ENCODE results near the gene HIPK3.

Gene HIPK3

DNA sequence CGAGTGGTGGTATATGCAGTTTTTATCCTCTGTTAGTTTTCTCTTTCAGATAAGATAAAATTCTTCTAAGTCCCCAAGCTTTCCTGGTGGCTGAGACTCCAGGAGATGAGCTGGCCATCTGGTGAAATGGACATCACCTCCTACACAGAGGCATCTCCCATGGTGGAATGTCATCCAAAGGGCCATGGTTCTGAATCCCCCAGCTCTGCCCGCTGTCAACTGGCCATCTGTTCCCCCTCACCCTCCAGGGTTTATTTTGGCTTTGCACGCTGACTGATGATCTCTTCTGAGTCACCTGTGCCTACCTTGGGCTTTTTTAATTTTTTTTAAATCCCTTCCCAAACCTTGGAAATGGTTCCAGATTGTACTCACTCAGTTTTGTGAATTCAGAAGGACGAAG is 142.2 kb downstream of the HIPK3 start:
- H3K36me3 ChIP-seq (ENCODE audit: control insufficient read depth in 2 of 2, insufficient read depth in 1 of 2, low read length in 2 of 2) = no peaks in the 10 kb centered on the region
- no peaks in the 10 kb centered on the region for H3K9me3 ChIP-seq (ENCODE audit: control insufficient read depth, insufficient read depth, low read depth, low read length)
- no peaks in the 10 kb centered on the region for H3K4me1 ChIP-seq (ENCODE audit: control insufficient read depth, insufficient read depth, low read length)
- TF ChIP-seq, protein P1, sequence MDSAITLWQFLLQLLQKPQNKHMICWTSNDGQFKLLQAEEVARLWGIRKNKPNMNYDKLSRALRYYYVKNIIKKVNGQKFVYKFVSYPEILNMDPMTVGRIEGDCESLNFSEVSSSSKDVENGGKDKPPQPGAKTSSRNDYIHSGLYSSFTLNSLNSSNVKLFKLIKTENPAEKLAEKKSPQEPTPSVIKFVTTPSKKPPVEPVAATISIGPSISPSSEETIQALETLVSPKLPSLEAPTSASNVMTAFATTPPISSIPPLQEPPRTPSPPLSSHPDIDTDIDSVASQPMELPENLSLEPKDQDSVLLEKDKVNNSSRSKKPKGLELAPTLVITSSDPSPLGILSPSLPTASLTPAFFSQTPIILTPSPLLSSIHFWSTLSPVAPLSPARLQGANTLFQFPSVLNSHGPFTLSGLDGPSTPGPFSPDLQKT (IDR thresholded peaks at IDR 0.05; ENCODE audit: borderline replicate concordance, low read depth, low read length) = no peak
- TF ChIP-seq ZNF302 (tag by site-specific recombination; IDR thresholded peaks at IDR 0.05; ENCODE audit: low read depth) (no peak), KLF7 (tag by site-specific recombination; IDR thresholded peaks at IDR 0.05; ENCODE audit: borderline replicate concordance) (no peak), ZNF510 (tag by site-specific recombination; IDR thresholded peaks at IDR 0.05; ENCODE audit: insufficient replicate concordance) (no peak), ZNF747 (tag by site-specific recombination; IDR thresholded peaks at IDR 0.05) (no peak), ZNF473 (tag by site-specific recombination; IDR thresholded peaks at IDR 0.05) (no peak), ZSCAN16 (tag by site-specific recombination; IDR thresholded peaks at IDR 0.05) (no peak), ZNF239 (tag by site-specific recombination; IDR thresholded peaks at IDR 0.05) (no peak), ZNF76 (tag by site-specific recombination; IDR thresholded peaks at IDR 0.05; ENCODE audit: borderline replicate concordance, low read depth) (no peak), ZNF549 (tag by site-specific recombination; IDR thresholded peaks at IDR 0.05) (no peak), OSR2 (tag by site-specific recombination; IDR thresholded peaks at IDR 0.05) (no peak), RBAK (tag by site-specific recombination; IDR thresholded peaks at IDR 0.05) (no peak)
- TF ChIP-seq, protein P2, sequence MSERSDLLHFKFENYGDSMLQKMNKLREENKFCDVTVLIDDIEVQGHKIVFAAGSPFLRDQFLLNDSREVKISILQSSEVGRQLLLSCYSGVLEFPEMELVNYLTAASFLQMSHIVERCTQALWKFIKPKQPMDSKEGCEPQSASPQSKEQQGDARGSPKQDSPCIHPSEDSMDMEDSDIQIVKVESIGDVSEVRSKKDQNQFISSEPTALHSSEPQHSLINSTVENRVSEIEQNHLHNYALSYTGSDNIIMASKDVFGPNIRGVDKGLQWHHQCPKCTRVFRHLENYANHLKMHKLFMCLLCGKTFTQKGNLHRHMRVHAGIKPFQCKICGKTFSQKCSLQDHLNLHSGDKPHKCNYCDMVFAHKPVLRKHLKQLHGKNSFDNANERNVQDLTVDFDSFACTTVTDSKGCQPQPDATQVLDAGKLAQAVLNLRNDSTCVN (tag by site-specific recombination; optimal IDR thresholded peaks at IDR 0.05) = no peak
- TF ChIP-seq, protein P3, sequence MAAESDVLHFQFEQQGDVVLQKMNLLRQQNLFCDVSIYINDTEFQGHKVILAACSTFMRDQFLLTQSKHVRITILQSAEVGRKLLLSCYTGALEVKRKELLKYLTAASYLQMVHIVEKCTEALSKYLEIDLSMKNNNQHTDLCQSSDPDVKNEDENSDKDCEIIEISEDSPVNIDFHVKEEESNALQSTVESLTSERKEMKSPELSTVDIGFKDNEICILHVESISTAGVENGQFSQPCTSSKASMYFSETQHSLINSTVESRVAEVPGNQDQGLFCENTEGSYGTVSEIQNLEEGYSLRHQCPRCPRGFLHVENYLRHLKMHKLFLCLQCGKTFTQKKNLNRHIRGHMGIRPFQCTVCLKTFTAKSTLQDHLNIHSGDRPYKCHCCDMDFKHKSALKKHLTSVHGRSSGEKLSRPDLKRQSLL (tag by site-specific recombination; IDR thresholded peaks at IDR 0.05) = no peak
- ChIA-PET POLR2A (no interaction called here), CTCF (interaction anchor here (0.7 kb wide), 1 partner anchor 591 kb away, joined by 3 read pairs; no protein-coding TSS in a partner anchor)
- no peak overlapping the region for H3K4me3 ChIP-seq (ENCODE audit: low read depth, low read length)
- no peak overlapping the region for H3K27ac ChIP-seq (ENCODE audit: extremely low read depth, low read depth, low read length)

DNA sequence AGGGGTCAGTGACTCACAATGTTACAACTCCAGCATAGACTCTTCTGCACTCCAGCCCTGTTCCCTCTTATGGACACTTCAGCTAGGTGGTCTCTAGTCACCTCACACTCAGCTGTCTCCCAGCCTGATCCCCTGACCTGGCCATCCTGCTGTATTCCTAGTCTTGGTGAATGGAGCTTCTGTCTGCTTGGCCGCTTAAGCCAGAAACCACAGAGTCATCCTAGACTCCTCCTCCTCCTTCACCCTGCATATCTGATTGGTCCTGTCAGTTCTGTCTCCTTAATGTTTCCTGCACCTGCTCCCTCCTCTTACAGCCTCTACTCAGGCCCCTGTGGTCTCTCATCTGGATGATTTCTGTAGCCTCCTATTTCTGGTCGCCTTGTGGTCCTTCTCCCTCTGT is 144.9 kb downstream of the HIPK3 start:
- Histone ChIP-seq H3K4me1 (ENCODE audit: control insufficient read depth, insufficient read depth, low read length) (no peaks in the 10 kb centered on the region), H3K4me3 (ENCODE audit: low read depth, low read length) (no peak overlapping the region), H3K27ac (ENCODE audit: extremely low read depth, low read depth, low read length) (no peak overlapping the region), H3K9me3 (ENCODE audit: control insufficient read depth, insufficient read depth, low read depth, low read length) (no peaks in the 10 kb centered on the region), H3K36me3 (ENCODE audit: control insufficient read depth in 2 of 2, insufficient read depth in 1 of 2, low read length in 2 of 2) (no peaks in the 10 kb centered on the region)
- ChIA-PET CTCF (no interaction called here), POLR2A (no interaction called here)
- TF ChIP-seq MZF1 (tag by site-specific recombination; IDR thresholded peaks at IDR 0.05; ENCODE audit: borderline replicate concordance) (no peak), GFI1B (tag by site-specific recombination; IDR thresholded peaks at IDR 0.05) (no peak), HOXA7 (CRISPR knock-in tag; IDR thresholded peaks at IDR 0.05; ENCODE audit: borderline replicate concordance) (no peak), ZNF623 (tag by site-specific recombination; IDR thresholded peaks at IDR 0.05) (no peak), SP2 (tag by site-specific recombination; IDR thresholded peaks at IDR 0.05) (no peak), ZSCAN23 (tag by site-specific recombination; IDR thresholded peaks at IDR 0.05) (no peak), ZNF174 (tag by site-specific recombination; IDR thresholded peaks at IDR 0.05) (no peak), ZNF133 (tag by site-specific recombination; IDR thresholded peaks at IDR 0.05) (no peak), ZNF324 (tag by site-specific recombination; IDR thresholded peaks at IDR 0.05) (no peak), ZFP3 (tag by site-specific recombination; IDR thresholded peaks at IDR 0.05; ENCODE audit: low read depth) (no peak), ZNF391 (tag by site-specific recombination; IDR thresholded peaks at IDR 0.05; ENCODE audit: borderline replicate concordance, low read depth) (no peak), ZFP41 (tag by site-specific recombination; IDR thresholded peaks at IDR 0.05; ENCODE audit: borderline replicate concordance) (no peak), ZNF530 (tag by site-specific recombination; IDR thresholded peaks at IDR 0.05; ENCODE audit: low read depth) (no peak), ZEB2 (tag by site-specific recombination; IDR thresholded peaks at IDR 0.05) (no peak), ZNF600 (tag by site-specific recombination; IDR thresholded peaks at IDR 0.05) (no peak)
- TF ChIP-seq, protein P4, sequence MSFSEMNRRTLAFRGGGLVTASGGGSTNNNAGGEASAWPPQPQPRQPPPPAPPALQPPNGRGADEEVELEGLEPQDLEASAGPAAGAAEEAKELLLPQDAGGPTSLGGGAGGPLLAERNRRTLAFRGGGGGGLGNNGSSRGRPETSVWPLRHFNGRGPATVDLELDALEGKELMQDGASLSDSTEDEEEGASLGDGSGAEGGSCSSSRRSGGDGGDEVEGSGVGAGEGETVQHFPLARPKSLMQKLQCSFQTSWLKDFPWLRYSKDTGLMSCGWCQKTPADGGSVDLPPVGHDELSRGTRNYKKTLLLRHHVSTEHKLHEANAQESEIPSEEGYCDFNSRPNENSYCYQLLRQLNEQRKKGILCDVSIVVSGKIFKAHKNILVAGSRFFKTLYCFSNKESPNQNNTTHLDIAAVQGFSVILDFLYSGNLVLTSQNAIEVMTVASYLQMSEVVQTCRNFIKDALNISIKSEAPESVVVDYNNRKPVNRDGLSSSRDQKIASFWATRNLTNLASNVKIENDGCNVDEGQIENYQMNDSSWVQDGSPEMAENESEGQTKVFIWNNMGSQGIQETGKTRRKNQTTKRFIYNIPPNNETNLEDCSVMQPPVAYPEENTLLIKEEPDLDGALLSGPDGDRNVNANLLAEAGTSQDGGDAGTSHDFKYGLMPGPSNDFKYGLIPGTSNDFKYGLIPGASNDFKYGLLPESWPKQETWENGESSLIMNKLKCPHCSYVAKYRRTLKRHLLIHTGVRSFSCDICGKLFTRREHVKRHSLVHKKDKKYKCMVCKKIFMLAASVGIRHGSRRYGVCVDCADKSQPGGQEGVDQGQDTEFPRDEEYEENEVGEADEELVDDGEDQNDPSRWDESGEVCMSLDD (tag by site-specific recombination; IDR thresholded peaks at IDR 0.05) = no peak
- TF ChIP-seq, protein P5, sequence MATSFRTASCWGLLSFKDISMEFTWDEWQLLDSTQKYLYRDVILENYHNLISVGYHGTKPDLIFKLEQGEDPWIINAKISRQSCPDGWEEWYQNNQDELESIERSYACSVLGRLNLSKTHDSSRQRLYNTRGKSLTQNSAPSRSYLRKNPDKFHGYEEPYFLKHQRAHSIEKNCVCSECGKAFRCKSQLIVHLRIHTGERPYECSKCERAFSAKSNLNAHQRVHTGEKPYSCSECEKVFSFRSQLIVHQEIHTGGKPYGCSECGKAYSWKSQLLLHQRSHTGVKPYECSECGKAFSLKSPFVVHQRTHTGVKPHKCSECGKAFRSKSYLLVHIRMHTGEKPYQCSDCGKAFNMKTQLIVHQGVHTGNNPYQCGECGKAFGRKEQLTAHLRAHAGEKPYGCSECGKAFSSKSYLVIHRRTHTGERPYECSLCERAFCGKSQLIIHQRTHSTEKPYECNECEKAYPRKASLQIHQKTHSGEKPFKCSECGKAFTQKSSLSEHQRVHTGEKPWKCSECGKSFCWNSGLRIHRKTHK (tag by site-specific recombination; IDR thresholded peaks at IDR 0.05) = no peak
